Spleen (tissue), 13 donors: ENCODE measurements around the gene HOMER3. TPM values are rescaled to one million over a fixed set of nuclear protein-coding genes. Genes with fewer than 3 reads are reported as not detected.

Experiments used
- DNase-seq: peaks from one replicate; pipeline ENCODE4 v3.0.0-alpha.2; 2020
- H3K27ac ChIP-seq, 8 donors: fragments of 200-600 bp; sonication (generic) in 7 of 8; 1 replicate in 4 of 8; 2 replicates in 4 of 8; pipeline versions ENCODE4 v1.5.0 to v1.8.0; 2016 to 2021; ENCODE audit warnings: inconsistent platforms in 4 of 8, mild to moderate bottlenecking in 4 of 8, moderate library complexity in 1 of 8
- H3K27me3 ChIP-seq, 7 donors: fragments of 200-600 bp; sonication (generic) in 6 of 7; replicated peaks in 1 of 7; 1 replicate in 4 of 7; 2 replicates in 3 of 7; pipeline versions ENCODE4 v1.5.0 to v1.8.0; 2016 to 2021; ENCODE audit warnings: inconsistent platforms in 3 of 7, mild to moderate bottlenecking in 1 of 7
- H3K36me3 ChIP-seq, 6 donors: fragments of 200-600 bp; sonication (generic) in 5 of 6; 1 replicate in 4 of 6; 2 replicates in 2 of 6; pipeline versions ENCODE4 v1.5.0 to v1.8.0; 2016 to 2021; ENCODE audit warnings: inconsistent platforms in 2 of 6
- H3K4me1 ChIP-seq, 6 donors: fragments of 200-600 bp; sonication (generic) in 5 of 6; 1 replicate in 3 of 6; 2 replicates in 3 of 6; pipeline versions ENCODE4 v1.5.0 to v1.8.0; 2016 to 2021; ENCODE audit warnings: inconsistent platforms in 3 of 6
- H3K4me3 ChIP-seq, 8 donors: fragments of 200-600 bp; sonication (generic) in 7 of 8; 1 replicate in 4 of 8; 2 replicates in 4 of 8; pipeline versions ENCODE4 v1.5.0 to v1.8.0; 2016 to 2021; ENCODE audit warnings: inconsistent platforms in 4 of 8, mild to moderate bottlenecking in 4 of 8, moderate library complexity in 2 of 8
- H3K9me3 ChIP-seq, 8 donors: fragments of 200-600 bp; sonication (generic) in 7 of 8; 1 replicate in 4 of 8; 2 replicates in 4 of 8; pipeline versions ENCODE4 v1.5.0 to v1.8.0; 2016 to 2021; ENCODE audit warnings: inconsistent platforms in 4 of 8
- POLR2A ChIP-seq, 3 donors: fragments of 450-650 bp; IDR thresholded peaks; one replicate each; pipeline ENCODE4 v1.5.1; 2017; ENCODE audit warnings: antibody characterized with exemption in 3 of 3, mild to moderate bottlenecking in 1 of 3
- POLR2AphosphoS5 ChIP-seq, 3 donors: sonication (generic); formaldehyde crosslinking; IDR thresholded peaks; one replicate each; pipeline ENCODE4 v1.5.1; 2017; ENCODE audit warnings: antibody characterized with exemption in 3 of 3
- WGBS, 5 donors: extraction: QIAGEN DNeasy Blood & Tissue Kit in 3 of 5; methylation state at CpG; one replicate each; pipeline versions ENCODE4 v1.1.5 to v1.1.7; 2013 to 2018; 5-methylcytosine and 5-hydroxymethylcytosine counted together
- intact Hi-C: fragments of 100-400 bp; cut with DNase I; formaldehyde crosslinking; loops from one replicate; pipeline ENCODE4 v1.15.0; 2023; ENCODE audit warnings: low total_unique reads
- long read RNA-seq, 2 donors: transcript quantifications; one replicate each; lab custom pipeline, GENCODE V29; 2026
- polyA plus RNA-seq, 3 donors: library from polyadenylated mRNA; stranded (reverse); fragments of 200-250 nt; gene quantifications; one replicate each; pipeline ENCODE4 v1.2.1, GENCODE V29; 2013
- total RNA-seq, 7 donors: library from RNA; depleted of rRNA in 3 of 7; stranded (reverse); fragments of >200 nt in 3 of 7; fragmentation: NEBNext Ultra II Directional in 4 of 7; extraction: Animal tissue kit (Norgen Biotek cat#: 25700) in 4 of 7; gene quantifications; one replicate each; pipeline versions ENCODE4 v1.1.0 to v1.2.1, GENCODE V29; 2016 to 2021
- TF ChIP-seq, protein P1 (sequence below), 11 experiments: fragments of 200-600 bp in 7 of 11; fragments of 450-650 bp in 4 of 11; sonication (generic) in 4 of 11; IDR thresholded peaks in 8 of 11; conservative IDR thresholded peaks in 3 of 11; 1 replicate in 7 of 11; 2 replicates in 4 of 11; pipeline versions ENCODE4 v1.4.0 to v1.8.0; 2016 to 2021; ENCODE audit warnings: antibody characterized with exemption in 11 of 11, inconsistent platforms in 4 of 11, mild to moderate bottlenecking in 1 of 11
- donor health status: healthy with polysubstance abuse.
- donor health status: DM: no; HTN: no; CAD: no; lungs with moderate emphysema.
- donor health status: DM: no; HTN: no; CAD: no.
- donor health status: Bipolar disorder and iron deficiency.
- donor health status: healthy.
- donor health status: DM: no; HTN: no; CAD: no.
- donor health status: DM: yes; HTN: yes; CAD: no.

Gene HOMER3
- total RNA-seq: 100 to 1,000 TPM in 2 of 7 donors, 10 to 100 TPM in 5; 23.0 to 197 (median 80.0) TPM
- polyA plus RNA-seq: 100 to 1,000 TPM in 2 of 3 donors, 10 to 100 TPM in 1; 22.4 to 279 (median 148) TPM
- long read RNA-seq, donor 1, transcript HOMER3-202 (10 exons, 1,557 nt): major isoform, 20 of 22 reads
- long read RNA-seq, donor 1, partial matches to known transcripts: 0 of 22 reads
- long read RNA-seq, donor 1, other reads (novel, unspliced or antisense): 0 of 22 reads
- long read RNA-seq, donor 2, transcript HOMER3-202 (10 exons, 1,557 nt): major isoform, 16 of 18 reads
- long read RNA-seq, donor 2, partial matches to known transcripts: 0 of 18 reads
- long read RNA-seq, donor 2, other reads (novel, unspliced or antisense): 0 of 18 reads

DNA sequence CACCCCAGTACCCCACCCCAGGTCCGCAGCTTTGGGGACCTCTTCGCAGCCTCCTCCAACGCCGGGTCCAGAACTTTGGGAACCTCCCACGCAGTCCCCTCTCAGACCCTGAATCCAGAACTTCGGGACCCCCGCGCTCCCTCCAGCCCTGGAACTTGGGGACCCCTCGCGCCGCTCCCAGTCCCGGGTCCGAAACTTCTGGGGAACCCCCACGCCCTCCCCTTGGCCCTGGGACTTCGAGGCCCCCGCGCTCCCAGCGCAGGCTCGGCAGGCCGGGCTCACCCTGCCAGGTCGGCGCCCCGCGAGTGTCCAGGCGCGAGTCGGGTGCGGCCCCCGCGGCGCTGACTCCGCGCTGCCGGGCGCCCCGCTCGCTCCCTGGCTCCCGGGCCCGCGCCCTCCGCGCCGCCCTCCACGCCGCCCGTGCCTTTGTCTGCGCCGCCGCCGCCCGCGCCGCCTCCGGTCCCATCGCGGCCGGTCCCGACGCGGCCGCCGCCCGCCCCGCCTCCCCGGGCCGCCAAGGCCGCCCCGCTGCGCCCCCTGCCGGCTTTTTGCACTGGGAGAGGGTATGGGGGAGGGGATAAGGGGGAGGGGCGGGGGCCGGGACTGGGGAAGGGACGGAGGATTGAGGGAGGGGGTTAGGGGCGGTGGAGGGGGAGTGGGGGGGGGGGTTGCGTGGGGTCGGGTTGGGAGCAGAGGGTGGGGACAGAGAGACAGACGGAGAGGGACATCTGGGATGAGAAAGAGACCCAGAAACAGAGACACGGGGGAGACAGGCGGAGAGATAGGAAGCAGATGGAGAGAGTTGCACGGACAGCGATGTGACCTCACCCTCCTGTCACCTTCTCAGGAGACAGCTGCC, at the start of gene HOMER3:
Gene HOMER3, minus strand, starts transcription at position 449 of the 859 bp plus-strand sequence. CDS start 2,235 bp downstream, outside the sequence.
- Histone ChIP-seq H3K9me3 (no peaks in the 10 kb centered on the region), H3K4me1 (peaks cover 0 to 66% (median 30%) of the 10 kb centered on the region in 6 donors), H3K36me3 (peaks cover 0 to 29% (median 0%) of the 10 kb centered on the region in 6 donors), H3K4me3 (peak within 1 kb of the TSS; percentile 43 to 82 (median 54)), H3K27me3 (peaks cover 0 to 25% (median 5%) of the 10 kb centered on the region in 7 donors), H3K27ac (peak within 1 kb of the TSS in 7 of 8 donors; percentile 65 to 89 (median 82))
- TF ChIP-seq, protein P1, sequence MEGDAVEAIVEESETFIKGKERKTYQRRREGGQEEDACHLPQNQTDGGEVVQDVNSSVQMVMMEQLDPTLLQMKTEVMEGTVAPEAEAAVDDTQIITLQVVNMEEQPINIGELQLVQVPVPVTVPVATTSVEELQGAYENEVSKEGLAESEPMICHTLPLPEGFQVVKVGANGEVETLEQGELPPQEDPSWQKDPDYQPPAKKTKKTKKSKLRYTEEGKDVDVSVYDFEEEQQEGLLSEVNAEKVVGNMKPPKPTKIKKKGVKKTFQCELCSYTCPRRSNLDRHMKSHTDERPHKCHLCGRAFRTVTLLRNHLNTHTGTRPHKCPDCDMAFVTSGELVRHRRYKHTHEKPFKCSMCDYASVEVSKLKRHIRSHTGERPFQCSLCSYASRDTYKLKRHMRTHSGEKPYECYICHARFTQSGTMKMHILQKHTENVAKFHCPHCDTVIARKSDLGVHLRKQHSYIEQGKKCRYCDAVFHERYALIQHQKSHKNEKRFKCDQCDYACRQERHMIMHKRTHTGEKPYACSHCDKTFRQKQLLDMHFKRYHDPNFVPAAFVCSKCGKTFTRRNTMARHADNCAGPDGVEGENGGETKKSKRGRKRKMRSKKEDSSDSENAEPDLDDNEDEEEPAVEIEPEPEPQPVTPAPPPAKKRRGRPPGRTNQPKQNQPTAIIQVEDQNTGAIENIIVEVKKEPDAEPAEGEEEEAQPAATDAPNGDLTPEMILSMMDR (IDR thresholded peaks at IDR 0.05 in 8 of 11, conservative IDR thresholded peaks at IDR 0.05 in 3 of 11): peak in 4 of 11 experiments; percentile 37 to 64 (median 54)
- no peak for TF ChIP-seq POLR2A (IDR thresholded peaks at IDR 0.05)
- peak in 1 of 3 donors; percentile 40 for TF ChIP-seq POLR2AphosphoS5 (IDR thresholded peaks at IDR 0.05)
- peak; percentile 95 for DNase-seq
- 1 to 7% (median 1%) methylated on average over 13 to 79 of the region's 81 CpGs for WGBS, 5 donors
- intact Hi-C loops: no loop called here

DNA sequence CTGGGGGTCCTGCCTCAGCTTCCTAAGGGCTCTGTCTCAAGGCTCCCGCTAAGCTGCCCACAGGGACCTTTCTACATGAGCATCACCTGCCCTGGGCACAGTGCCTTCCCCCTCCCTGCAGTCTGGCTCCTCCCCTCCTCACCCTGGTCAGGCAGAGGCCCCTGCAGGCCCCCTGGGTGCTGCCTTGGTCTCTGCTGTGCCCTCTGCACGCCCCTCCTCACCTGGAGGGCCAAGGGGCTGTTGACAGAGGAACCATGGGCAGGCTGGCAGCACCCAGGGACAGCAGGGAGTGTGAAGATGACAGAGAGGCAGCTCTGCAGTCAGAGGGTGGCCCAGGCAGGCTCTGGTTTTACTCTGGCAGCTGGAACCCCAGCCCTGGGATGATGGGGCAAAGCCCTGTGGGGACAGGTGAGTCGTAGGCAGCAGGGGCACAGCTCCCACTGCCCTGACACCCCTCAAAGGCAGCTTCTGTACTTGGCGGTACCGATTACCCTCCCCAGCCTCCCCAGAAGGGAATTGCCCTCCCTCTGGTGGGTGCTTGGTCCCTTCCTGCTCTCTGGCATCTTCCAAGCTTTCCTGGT, 49.2 kb upstream of the HOMER3 start:
- TF ChIP-seq POLR2AphosphoS5 (IDR thresholded peaks at IDR 0.05): peak in 1 of 3 donors; percentile 48
- TF ChIP-seq POLR2A (IDR thresholded peaks at IDR 0.05): no peak
- TF ChIP-seq, protein P1 (IDR thresholded peaks at IDR 0.05 in 8 of 11, conservative IDR thresholded peaks at IDR 0.05 in 3 of 11): no peak
- intact Hi-C loops: no loop called here

DNA sequence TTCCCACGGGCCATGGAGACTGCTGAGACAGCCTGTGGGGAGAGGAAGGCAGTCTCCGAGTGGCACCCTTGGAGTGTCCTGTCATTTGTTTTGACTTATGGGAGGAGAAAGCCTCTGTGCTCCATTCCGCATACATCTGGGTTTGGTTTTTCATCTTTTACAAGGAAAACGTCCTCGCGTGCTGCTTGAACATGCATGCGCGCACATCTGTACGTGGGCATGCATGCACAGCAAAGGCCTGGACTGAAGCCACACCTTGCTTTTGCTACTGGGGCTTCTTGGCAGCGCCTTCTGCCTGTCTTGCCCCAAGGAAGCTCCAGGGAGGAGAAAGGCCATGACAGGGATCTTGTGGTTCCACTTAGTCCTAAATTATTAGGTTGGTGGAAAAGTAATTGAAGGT, 48.3 kb upstream of the HOMER3 start:
- TF ChIP-seq POLR2A (IDR thresholded peaks at IDR 0.05): no peak
- TF ChIP-seq POLR2AphosphoS5 (IDR thresholded peaks at IDR 0.05): no peak
- TF ChIP-seq, protein P1 (IDR thresholded peaks at IDR 0.05 in 8 of 11, conservative IDR thresholded peaks at IDR 0.05 in 3 of 11): no peak
- Histone ChIP-seq H3K36me3 (peaks cover 0 to 45% (median 31%) of the 10 kb centered on the region in 6 donors), H3K27ac (no peak overlapping the region), H3K4me3 (no peak overlapping the region), H3K9me3 (no peaks in the 10 kb centered on the region), H3K4me1 (peaks cover 6 to 32% (median 23%) of the 10 kb centered on the region in 6 donors), H3K27me3 (peaks cover 0 to 17% (median 0%) of the 10 kb centered on the region in 7 donors)
- DNase-seq: no peak
- 84 to 90% (median 85%) methylated on average over 10 of the region's 10 CpGs for WGBS, 5 donors
- intact Hi-C loops: no loop called here

More for the DNA sequence above, 49.2 kb upstream of the HOMER3 start:
- no peak for DNase-seq
- Histone ChIP-seq H3K27ac (no peak overlapping the region), H3K4me1 (peaks cover 6 to 23% (median 19%) of the 10 kb centered on the region in 6 donors), H3K9me3 (no peaks in the 10 kb centered on the region), H3K27me3 (peaks cover 0 to 8% (median 0%) of the 10 kb centered on the region in 7 donors), H3K4me3 (no peak overlapping the region), H3K36me3 (peaks cover 0 to 54% (median 40%) of the 10 kb centered on the region in 6 donors)
- 88 to 92% (median 91%) methylated on average over 2 to 5 of the region's 5 CpGs for WGBS, 5 donors
